CD4-positive, alpha-beta T cell (primary cell): ENCODE results near the gene PRKACG. TPM values are rescaled to one million over a fixed set of nuclear protein-coding genes. Genes with fewer than 3 reads are reported as not detected.

Experiments used
- ATAC-seq: fragments of 200-7000 bp; cut with Tn5 transposase; one replicate; pipeline ENCODE4 v1.10.0; 2022; ENCODE audit warnings: mild to moderate bottlenecking; ENCODE audit not compliant: poor library complexity
- CTCF ChIA-PET: fragments of 350-600 bp; sonication (Branson Sonifier 250); formaldehyde crosslinking; loops from one replicate; lab custom pipeline; 2021; ENCODE audit warnings: antibody characterized with exemption, inconsistent platforms; lab: Charles Lee
- POLR2A ChIA-PET: fragments of 350-600 bp; sonication (Branson Sonifier 250); formaldehyde crosslinking; loops from one replicate; lab custom pipeline; 2021; ENCODE audit warnings: antibody characterized with exemption, inconsistent platforms; lab: Charles Lee
- DNase-seq, 14 experiments: peaks; one replicate each; pipeline ENCODE4 v3.0.0-alpha.2; 2013 to 2020; ENCODE audit warnings: mixed read lengths in 2 of 14
- H3K27ac ChIP-seq, 2 donors: one replicate each; pipeline versions ENCODE4 v1.5.1 to v1.7.0; 2013; ENCODE audit warnings: low read length in 2 of 2, low read depth in 1 of 2, mild to moderate bottlenecking in 1 of 2
- H3K27me3 ChIP-seq, 2 experiments: 1 replicate in 1 of 2; 2 replicates in 1 of 2; pipeline versions ENCODE4 v1.6.1 to v1.7.0; 2013; ENCODE audit warnings: low read length in 2 of 2, control low read depth in 1 of 2, mild to moderate bottlenecking in 1 of 2, moderate library complexity in 1 of 2; ENCODE audit not compliant: insufficient read depth in 2 of 2, control insufficient read depth in 1 of 2
- H3K36me3 ChIP-seq: one replicate; pipeline ENCODE4 v1.6.1; 2013; ENCODE audit warnings: low read length, control low read depth; ENCODE audit not compliant: insufficient read depth
- H3K4me1 ChIP-seq: one replicate; pipeline ENCODE4 v1.6.1; 2013; ENCODE audit warnings: low read length, control low read depth; ENCODE audit not compliant: insufficient read depth
- H3K4me3 ChIP-seq: one replicate; pipeline ENCODE4 v1.5.1; 2013; ENCODE audit warnings: mild to moderate bottlenecking, low read length, moderate library complexity
- H3K9me3 ChIP-seq, 2 experiments: 1 replicate in 1 of 2; 2 replicates in 1 of 2; pipeline versions ENCODE4 v1.6.1 to v1.7.0; 2013; ENCODE audit warnings: low read length in 2 of 2, mild to moderate bottlenecking in 2 of 2, control low read depth in 1 of 2, moderate library complexity in 1 of 2; ENCODE audit not compliant: control insufficient read depth in 1 of 2, insufficient read depth in 1 of 2
- H3K27ac Mint-ChIP-seq: one replicate; pipeline ENCODE4 v1.8.0; 2020; ENCODE audit warnings: mixed read lengths
- H3K27me3 Mint-ChIP-seq: one replicate; pipeline ENCODE4 v1.8.0; 2021; ENCODE audit warnings: mixed read lengths
- H3K36me3 Mint-ChIP-seq: one replicate; pipeline ENCODE4 v1.8.0; 2021; ENCODE audit warnings: low read depth, mixed read lengths
- H3K4me1 Mint-ChIP-seq: one replicate; pipeline ENCODE4 v1.8.0; 2021; ENCODE audit warnings: low read depth, mixed read lengths
- H3K4me3 Mint-ChIP-seq: one replicate; pipeline ENCODE4 v1.8.0; 2020; ENCODE audit warnings: mild to moderate bottlenecking, mixed read lengths
- H3K9me3 Mint-ChIP-seq: one replicate; pipeline ENCODE4 v1.8.0; 2020; ENCODE audit warnings: mixed read lengths
- CTCF ChIP-seq: fragments of 200-600 bp; IDR thresholded peaks from one replicate; pipeline ENCODE4 v1.8.0; 2022; ENCODE audit warnings: antibody characterized with exemption, mild to moderate bottlenecking
- intact Hi-C, 2 experiments: fragments of 100-400 bp; cut with DNase I in 1 of 2; cut with micrococcal nuclease in 1 of 2; formaldehyde crosslinking; loops; one replicate each; pipeline versions ENCODE4 v1.15.1 to v1.9.0; 2023 to 2025; cut with DNase I, micrococcal nuclease
- total RNA-seq, 174 experiments: library from RNA in 2 of 174; stranded (reverse) in 2 of 174; gene quantifications; one replicate each; pipeline ENCODE4 v1.2.3 and lab custom pipeline; 2021 to 2026

PRKACG gene
- total RNA-seq, 2 experiments from 2014 or later, result not detected

DNA sequence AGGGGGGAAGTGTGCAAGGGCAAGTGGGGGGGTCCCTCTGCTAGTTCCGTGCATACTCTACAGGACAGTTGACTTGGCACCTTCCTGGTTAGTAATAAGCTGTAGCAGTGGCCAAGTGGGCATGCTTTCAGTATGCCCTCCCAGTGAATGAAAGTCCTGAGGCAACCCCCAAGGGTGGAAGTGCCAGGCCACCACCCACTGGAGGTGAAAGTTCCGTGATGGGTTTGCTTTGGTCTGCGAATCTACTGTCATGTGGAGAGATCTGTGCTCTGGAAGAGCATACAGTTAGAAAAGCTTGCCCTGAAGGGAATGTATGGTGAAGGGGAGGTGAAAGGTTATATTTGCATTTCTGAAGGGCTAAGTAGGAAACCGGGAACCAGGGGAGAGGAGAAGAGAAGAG, 31.9 kb upstream of the PRKACG start:
- no peaks in the 10 kb centered on the region for H3K9me3 ChIP-seq
- no peak overlapping the region for H3K4me3 ChIP-seq
- intact Hi-C loops, result no loop called here
- DNase-seq (no peak), ATAC-seq (no peak)
- H3K36me3 Mint-ChIP-seq, result peaks cover 71% of the 10 kb centered on the region
- ChIA-PET CTCF (no interaction called here), POLR2A (no interaction called here)
- H3K36me3 ChIP-seq, result peaks cover 36% of the 10 kb centered on the region
- no peak overlapping the region for H3K27ac Mint-ChIP-seq
- H3K27ac ChIP-seq, result no peak overlapping the region
- peaks cover 42% of the 10 kb centered on the region for H3K4me1 Mint-ChIP-seq
- no peaks in the 10 kb centered on the region for H3K27me3 ChIP-seq
- TF ChIP-seq CTCF, result no peak
- no peaks in the 10 kb centered on the region for H3K9me3 Mint-ChIP-seq
- H3K4me1 ChIP-seq, result peaks cover 4% of the 10 kb centered on the region
- no peak overlapping the region for H3K4me3 Mint-ChIP-seq
- H3K27me3 Mint-ChIP-seq, result no peaks in the 10 kb centered on the region

DNA sequence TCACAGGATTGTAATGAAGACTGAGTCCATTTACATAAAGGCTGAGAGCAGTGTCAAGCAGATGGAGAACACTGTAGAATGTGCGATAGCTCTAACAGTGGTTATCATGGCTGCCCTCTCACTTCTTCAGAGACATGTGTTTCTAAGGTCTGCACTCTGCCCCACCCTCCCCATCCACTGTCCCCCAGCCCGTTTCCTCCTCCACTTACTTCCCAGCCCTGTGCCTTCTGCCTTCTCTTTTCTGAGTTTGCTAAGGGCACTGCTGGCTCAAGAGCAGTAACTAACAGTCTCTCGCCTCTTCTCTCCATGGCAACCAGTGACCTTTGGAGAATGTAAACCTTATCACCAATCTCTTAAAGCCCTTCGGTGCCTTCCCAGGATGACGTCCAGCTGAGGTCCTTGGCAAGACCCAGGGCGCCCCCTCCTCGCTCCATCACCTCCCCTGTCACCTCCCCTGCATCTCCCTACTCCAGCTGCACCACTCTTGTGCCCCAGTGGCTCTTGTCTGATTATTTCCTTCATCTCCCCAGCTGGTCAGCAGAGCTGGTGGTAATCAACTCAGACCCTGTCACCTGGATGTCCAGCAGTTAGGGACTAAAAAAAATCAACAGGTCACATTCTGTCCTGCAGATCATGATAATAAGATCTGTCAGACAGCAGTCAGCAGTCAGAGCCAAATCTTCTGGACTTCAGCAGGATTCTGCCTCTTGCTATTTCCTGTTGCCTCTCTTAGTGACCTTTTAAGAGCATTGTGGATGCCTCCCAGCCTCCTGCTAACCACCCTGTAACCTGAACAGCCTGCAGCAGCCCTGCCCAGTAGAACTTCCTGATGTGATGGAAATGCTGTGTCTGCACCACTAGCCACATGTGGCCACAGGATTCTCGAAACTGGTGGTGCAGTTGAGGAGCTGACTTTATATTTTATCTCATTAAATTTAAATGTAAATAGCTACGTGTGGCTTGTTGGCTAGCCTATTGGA, 30.6 kb upstream of the PRKACG start:
- POLR2A ChIA-PET, result interaction anchor here (1.4 kb wide), 1 partner anchor 12 kb away, joined by 3 read pairs; no protein-coding TSS in a partner anchor
- H3K27ac Mint-ChIP-seq, result peak overlapping the region; percentile 36
- peaks cover 45% of the 10 kb centered on the region for H3K4me1 Mint-ChIP-seq
- no peaks in the 10 kb centered on the region for H3K9me3 Mint-ChIP-seq
- no peak overlapping the region for H3K4me3 Mint-ChIP-seq
- no peak for TF ChIP-seq CTCF
- H3K4me3 ChIP-seq, result no peak overlapping the region
- no peak for DNase-seq
- peaks cover 4% of the 10 kb centered on the region for H3K4me1 ChIP-seq
- intact Hi-C loops, result loop anchor here in 1 of 2 experiments (5.0 kb wide), 1 partner anchor 723 kb away; no protein-coding TSS in a partner anchor
- peaks cover 73% of the 10 kb centered on the region for H3K36me3 Mint-ChIP-seq
- H3K36me3 ChIP-seq, result peaks cover 40% of the 10 kb centered on the region
- H3K27ac ChIP-seq, result no peak overlapping the region
- H3K27me3 ChIP-seq, result no peaks in the 10 kb centered on the region
- peaks cover 0 to 5% of the 10 kb centered on the region in 2 experiments for H3K9me3 ChIP-seq
- CTCF ChIA-PET, result interaction anchor here (1.4 to 1.6 kb wide), 2 partner anchors 9 to 149 kb away, joined by 4 to 6 read pairs; partner anchors contain the start of gene FXN
- H3K27me3 Mint-ChIP-seq, result no peaks in the 10 kb centered on the region
- no peak for ATAC-seq

GRCh38 chr9:69040646-69041045, 26.7 kb upstream of the PRKACG start:
- Mint-ChIP-seq H3K36me3 (peaks cover 43% of the 10 kb centered on the region), H3K9me3 (no peaks in the 10 kb centered on the region), H3K27me3 (no peaks in the 10 kb centered on the region), H3K4me3 (no peak overlapping the region), H3K27ac (no peak overlapping the region), H3K4me1 (peaks cover 49% of the 10 kb centered on the region)
- CTCF ChIA-PET, result no interaction called here
- intact Hi-C loops, result loop anchor here in 1 of 2 experiments (5.0 kb wide), 1 partner anchor 727 kb away; no protein-coding TSS in a partner anchor
- no peak overlapping the region for H3K4me3 ChIP-seq
- H3K36me3 ChIP-seq, result peaks cover 9% of the 10 kb centered on the region
- TF ChIP-seq CTCF, result no peak
- DNase-seq (no peak), ATAC-seq (no peak)
- no peak overlapping the region for H3K27ac ChIP-seq
- peaks cover 0 to 5% of the 10 kb centered on the region in 2 experiments for H3K9me3 ChIP-seq
- H3K27me3 ChIP-seq, result no peaks in the 10 kb centered on the region
- POLR2A ChIA-PET, result no interaction called here
- peaks cover 20% of the 10 kb centered on the region for H3K4me1 ChIP-seq
